Adipocyte (in vitro differentiated cells): Measurements from ENCODE around the gene DHRS7B.
"Not testable (repeated sequence)": the region's sequence is repeated elsewhere in the genome, so short reads cannot be mapped to it uniquely, and the experiment has no call there.

Experiments used
- DNase-seq: peaks from one replicate; pipeline ENCODE4 v3.0.0-alpha.2; 2015; ENCODE audit warnings: low read depth
- H3K27me3 ChIP-seq: replicated peaks from 2 replicates; pipeline ENCODE4 v1.7.0; 2013; ENCODE audit warnings: mild to moderate bottlenecking, low read length, moderate library complexity; ENCODE audit not compliant: control insufficient read depth, insufficient read depth
- H3K36me3 ChIP-seq: 2 replicates; pipeline ENCODE4 v1.7.0; 2013; ENCODE audit warnings: low read length, mild to moderate bottlenecking, moderate library complexity; ENCODE audit not compliant: control insufficient read depth, insufficient read depth, severe bottlenecking
- H3K4me1 ChIP-seq: 2 replicates; pipeline ENCODE4 v1.7.0; 2013; ENCODE audit warnings: mild to moderate bottlenecking, low read length, moderate library complexity; ENCODE audit not compliant: control insufficient read depth, insufficient read depth
- H3K4me3 ChIP-seq: 2 replicates; pipeline ENCODE4 v1.7.0; 2013; ENCODE audit warnings: mild to moderate bottlenecking, low read length, moderate library complexity
- H3K9ac ChIP-seq: 2 replicates; pipeline ENCODE4 v1.7.0; 2013; ENCODE audit warnings: mild to moderate bottlenecking, low read length, moderate library complexity
- H3K9me3 ChIP-seq: 2 replicates; pipeline ENCODE4 v1.7.0; 2013; ENCODE audit warnings: mild to moderate bottlenecking, low read length, moderate library complexity; ENCODE audit not compliant: control insufficient read depth

Gene DHRS7B

GRCh38 chr17:21094298-21094704 lies 32.5 kb upstream of the DHRS7B start:
- no peak overlapping the region for H3K4me3 ChIP-seq
- H3K27me3 ChIP-seq: no peaks in the 10 kb centered on the region
- no peaks in the 10 kb centered on the region for H3K36me3 ChIP-seq
- no peak overlapping the region for H3K9ac ChIP-seq
- no peaks in the 10 kb centered on the region for H3K9me3 ChIP-seq
- H3K4me1 ChIP-seq: peaks cover 6% of the 10 kb centered on the region
- DNase-seq: no peak

GRCh38 chr17:21095735-21096134 lies 31.0 kb upstream of the DHRS7B start:
- Histone ChIP-seq H3K27me3 (no peaks in the 10 kb centered on the region), H3K4me3 (no peak overlapping the region), H3K9ac (no peak overlapping the region), H3K36me3 (no peaks in the 10 kb centered on the region), H3K4me1 (peaks cover 10% of the 10 kb centered on the region), H3K9me3 (no peaks in the 10 kb centered on the region)
- DNase-seq: no peak

- Histone ChIP-seq H3K4me3 (no peak overlapping the region), H3K27me3 (no peaks in the 10 kb centered on the region), H3K36me3 (no peaks in the 10 kb centered on the region), H3K9me3 (no peaks in the 10 kb centered on the region), H3K9ac (no peak overlapping the region), H3K4me1 (peaks cover 10% of the 10 kb centered on the region)
- no peak for DNase-seq
Measured at GRCh38 chr17:21096874-21097273, 29.9 kb upstream of the DHRS7B start.

GRCh38 chr17:21098934-21099689 lies 27.7 kb upstream of the DHRS7B start:
- Histone ChIP-seq H3K36me3 (no peaks in the 10 kb centered on the region), H3K9ac (peak overlapping the region; percentile 41), H3K9me3 (no peaks in the 10 kb centered on the region), H3K27me3 (no peaks in the 10 kb centered on the region), H3K4me1 (peaks cover 10% of the 10 kb centered on the region), H3K4me3 (peak overlapping the region; percentile 81)
- DNase-seq: peak; percentile 85

- DNase-seq: no peak
- no peaks in the 10 kb centered on the region for H3K36me3 ChIP-seq
- no peaks in the 10 kb centered on the region for H3K9me3 ChIP-seq
- H3K9ac ChIP-seq: no peak overlapping the region
- peaks cover 10% of the 10 kb centered on the region for H3K4me1 ChIP-seq
- H3K4me3 ChIP-seq: no peak overlapping the region
- no peaks in the 10 kb centered on the region for H3K27me3 ChIP-seq
Measured at GRCh38 chr17:21100636-21101035, 26.1 kb upstream of the DHRS7B start.

GRCh38 chr17:21104608-21105007 lies 22.2 kb upstream of the DHRS7B start:
- H3K27me3 ChIP-seq: peaks cover 3% of the 10 kb centered on the region
- H3K4me1 ChIP-seq: peaks cover under 1% of the 10 kb centered on the region
- no peak overlapping the region for H3K9ac ChIP-seq
- DNase-seq: no peak
- no peaks in the 10 kb centered on the region for H3K9me3 ChIP-seq
- no peak overlapping the region for H3K4me3 ChIP-seq
- H3K36me3 ChIP-seq: no peaks in the 10 kb centered on the region

- DNase-seq: no peak
- Histone ChIP-seq H3K4me1 (no peaks in the 10 kb centered on the region), H3K4me3 (no peak overlapping the region), H3K36me3 (no peaks in the 10 kb centered on the region), H3K27me3 (peaks cover 3% of the 10 kb centered on the region), H3K9me3 (no peaks in the 10 kb centered on the region), H3K9ac (no peak overlapping the region)
Measured at GRCh38 chr17:21105064-21105894, 21.5 kb upstream of the DHRS7B start.

- Histone ChIP-seq H3K27me3 (peaks cover 3% of the 10 kb centered on the region), H3K4me1 (no peaks in the 10 kb centered on the region), H3K36me3 (no peaks in the 10 kb centered on the region), H3K4me3 (no peak overlapping the region), H3K9me3 (no peaks in the 10 kb centered on the region), H3K9ac (no peak overlapping the region)
- no peak for DNase-seq
Measured at GRCh38 chr17:21106316-21106715, 20.4 kb upstream of the DHRS7B start.

GRCh38 chr17:21107067-21107650 lies 19.6 kb upstream of the DHRS7B start:
- not testable (repeated sequence) for H3K9ac ChIP-seq, H3K9me3 ChIP-seq, H3K36me3 ChIP-seq, H3K4me1 ChIP-seq, DNase-seq, H3K27me3 ChIP-seq, H3K4me3 ChIP-seq

- Histone ChIP-seq H3K27me3 (peaks cover 3% of the 10 kb centered on the region), H3K9me3 (no peaks in the 10 kb centered on the region), H3K4me3 (no peak overlapping the region), H3K36me3 (no peaks in the 10 kb centered on the region), H3K4me1 (no peaks in the 10 kb centered on the region), H3K9ac (no peak overlapping the region)
- no peak for DNase-seq
Measured at GRCh38 chr17:21108651-21109050, 18.1 kb upstream of the DHRS7B start.

GRCh38 chr17:21113049-21113690 lies 13.6 kb upstream of the DHRS7B start:
- H3K4me1 ChIP-seq: no peaks in the 10 kb centered on the region
- no peak overlapping the region for H3K4me3 ChIP-seq
- no peaks in the 10 kb centered on the region for H3K9me3 ChIP-seq
- H3K36me3 ChIP-seq: no peaks in the 10 kb centered on the region
- peaks cover 7% of the 10 kb centered on the region for H3K27me3 ChIP-seq
- H3K9ac ChIP-seq: no peak overlapping the region
- DNase-seq: no peak
